Measurements from ENCODE around the gene DUOX1.

DUOX1 gene

GRCh38 chr15:45163508-45163856 is 33.7 kb downstream of the DUOX1 start:
- peaks cover 11% of the 10 kb centered on the region for H3K79me2 ChIP-seq (ENCODE audit: low read length)
- no peak overlapping the region for H3K4me3 ChIP-seq (ENCODE audit: low read length)
- TF ChIP-seq EZH2phosphoT487 (IDR thresholded peaks at IDR 0.05; ENCODE audit: low read depth): no peak
- TF ChIP-seq, protein P1, sequence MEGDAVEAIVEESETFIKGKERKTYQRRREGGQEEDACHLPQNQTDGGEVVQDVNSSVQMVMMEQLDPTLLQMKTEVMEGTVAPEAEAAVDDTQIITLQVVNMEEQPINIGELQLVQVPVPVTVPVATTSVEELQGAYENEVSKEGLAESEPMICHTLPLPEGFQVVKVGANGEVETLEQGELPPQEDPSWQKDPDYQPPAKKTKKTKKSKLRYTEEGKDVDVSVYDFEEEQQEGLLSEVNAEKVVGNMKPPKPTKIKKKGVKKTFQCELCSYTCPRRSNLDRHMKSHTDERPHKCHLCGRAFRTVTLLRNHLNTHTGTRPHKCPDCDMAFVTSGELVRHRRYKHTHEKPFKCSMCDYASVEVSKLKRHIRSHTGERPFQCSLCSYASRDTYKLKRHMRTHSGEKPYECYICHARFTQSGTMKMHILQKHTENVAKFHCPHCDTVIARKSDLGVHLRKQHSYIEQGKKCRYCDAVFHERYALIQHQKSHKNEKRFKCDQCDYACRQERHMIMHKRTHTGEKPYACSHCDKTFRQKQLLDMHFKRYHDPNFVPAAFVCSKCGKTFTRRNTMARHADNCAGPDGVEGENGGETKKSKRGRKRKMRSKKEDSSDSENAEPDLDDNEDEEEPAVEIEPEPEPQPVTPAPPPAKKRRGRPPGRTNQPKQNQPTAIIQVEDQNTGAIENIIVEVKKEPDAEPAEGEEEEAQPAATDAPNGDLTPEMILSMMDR (IDR thresholded peaks at IDR 0.05; ENCODE audit: low read depth, low read length): no peak
- no peak overlapping the region for H3K27ac ChIP-seq (ENCODE audit: low read length)
- H2AFZ ChIP-seq (ENCODE audit: low read depth, low read length): no peak overlapping the region
- H3K36me3 ChIP-seq (replicated peaks; ENCODE audit: low read depth, low read length): no peaks in the 10 kb centered on the region
- no peak overlapping the region for H3K4me2 ChIP-seq (ENCODE audit: low read length)
- H3K9ac ChIP-seq (ENCODE audit: low read length): no peak overlapping the region
- H3K4me1 ChIP-seq (ENCODE audit: low read length): peaks cover 13% of the 10 kb centered on the region
- no peaks in the 10 kb centered on the region for H4K20me1 ChIP-seq (ENCODE audit: insufficient read depth, low read length)
- no peaks in the 10 kb centered on the region for H3K27me3 ChIP-seq (ENCODE audit: low read depth, low read length)
- no peaks in the 10 kb centered on the region for H3K9me3 ChIP-seq (ENCODE audit: insufficient read depth, low read length)

GRCh38 chr15:45164914-45165313 is 35.1 kb downstream of the DUOX1 start:
- H3K4me2 ChIP-seq (ENCODE audit: low read length): no peak overlapping the region
- peaks cover 19% of the 10 kb centered on the region for H3K4me1 ChIP-seq (ENCODE audit: low read length)
- H3K27ac ChIP-seq (ENCODE audit: low read length): no peak overlapping the region
- no peaks in the 10 kb centered on the region for H3K9me3 ChIP-seq (ENCODE audit: insufficient read depth, low read length)
- no peaks in the 10 kb centered on the region for H3K27me3 ChIP-seq (ENCODE audit: low read depth, low read length)
- H3K36me3 ChIP-seq (replicated peaks; ENCODE audit: low read depth, low read length): no peaks in the 10 kb centered on the region
- H2AFZ ChIP-seq (ENCODE audit: low read depth, low read length): no peak overlapping the region
- H3K9ac ChIP-seq (ENCODE audit: low read length): no peak overlapping the region
- peaks cover 11% of the 10 kb centered on the region for H3K79me2 ChIP-seq (ENCODE audit: low read length)
- H3K4me3 ChIP-seq (ENCODE audit: low read length): no peak overlapping the region
- H4K20me1 ChIP-seq (ENCODE audit: insufficient read depth, low read length): no peaks in the 10 kb centered on the region
- no peak for TF ChIP-seq EZH2phosphoT487 (IDR thresholded peaks at IDR 0.05; ENCODE audit: low read depth)
- TF ChIP-seq, protein P1 (IDR thresholded peaks at IDR 0.05; ENCODE audit: low read depth, low read length): no peak

DNA sequence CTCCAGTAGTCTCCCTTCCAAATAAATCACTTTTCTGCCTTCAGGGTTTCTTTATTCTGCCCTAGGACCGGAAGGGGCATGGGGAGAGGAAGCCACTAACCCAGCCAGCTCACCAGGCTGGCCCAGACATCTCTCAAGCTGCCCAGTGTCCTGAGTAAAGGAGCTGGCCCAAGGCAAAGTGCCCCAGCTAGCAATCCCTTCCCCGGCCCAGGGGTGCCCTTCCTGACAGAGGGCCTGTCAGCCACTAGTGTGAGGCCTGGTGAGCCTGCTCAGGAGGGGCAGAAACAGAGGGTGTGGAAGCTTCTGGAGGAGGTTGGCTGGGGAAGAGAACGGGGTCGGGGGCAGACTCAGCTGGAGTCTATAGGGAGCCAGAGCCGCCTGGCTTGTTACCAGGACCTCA is 35.7 kb downstream of the DUOX1 start:
- H3K4me1 ChIP-seq (ENCODE audit: low read length): peaks cover 22% of the 10 kb centered on the region
- no peak overlapping the region for H3K4me3 ChIP-seq (ENCODE audit: low read length)
- TF ChIP-seq EZH2phosphoT487 (IDR thresholded peaks at IDR 0.05; ENCODE audit: low read depth): no peak
- TF ChIP-seq, protein P1 (IDR thresholded peaks at IDR 0.05; ENCODE audit: low read depth, low read length): no peak
- H3K36me3 ChIP-seq (replicated peaks; ENCODE audit: low read depth, low read length): no peaks in the 10 kb centered on the region
- no peak overlapping the region for H3K27ac ChIP-seq (ENCODE audit: low read length)
- no peaks in the 10 kb centered on the region for H4K20me1 ChIP-seq (ENCODE audit: insufficient read depth, low read length)
- peak overlapping the region; percentile 100; the same call in 1 of the 2 replicates for H3K9ac ChIP-seq (ENCODE audit: low read length)
- H3K79me2 ChIP-seq (ENCODE audit: low read length): peaks cover 11% of the 10 kb centered on the region
- no peaks in the 10 kb centered on the region for H3K27me3 ChIP-seq (ENCODE audit: low read depth, low read length)
- no peak overlapping the region for H2AFZ ChIP-seq (ENCODE audit: low read depth, low read length)
- 0 out of 2 replicates have a peak overlapping the region, but pooled peaks have one; percentile 99 for H3K4me2 ChIP-seq (ENCODE audit: low read length)
- no peaks in the 10 kb centered on the region for H3K9me3 ChIP-seq (ENCODE audit: insufficient read depth, low read length)

GRCh38 chr15:45166834-45167630 is 37.2 kb downstream of the DUOX1 start:
- Histone ChIP-seq H3K4me2 (ENCODE audit: low read length) (peak overlapping the region; percentile 99), H3K4me3 (ENCODE audit: low read length) (peak overlapping the region; percentile 99), H3K27ac (ENCODE audit: low read length) (peak overlapping the region; percentile 62), H3K9ac (ENCODE audit: low read length) (peak overlapping the region; percentile 100), H3K4me1 (ENCODE audit: low read length) (peaks cover 22% of the 10 kb centered on the region), H2AFZ (ENCODE audit: low read depth, low read length) (peak overlapping the region; percentile 92), H3K36me3 (replicated peaks; ENCODE audit: low read depth, low read length) (no peaks in the 10 kb centered on the region), H3K79me2 (ENCODE audit: low read length) (peaks cover 11% of the 10 kb centered on the region), H3K9me3 (ENCODE audit: insufficient read depth, low read length) (no peaks in the 10 kb centered on the region), H3K27me3 (ENCODE audit: low read depth, low read length) (no peaks in the 10 kb centered on the region), H4K20me1 (ENCODE audit: insufficient read depth, low read length) (no peaks in the 10 kb centered on the region)
- TF ChIP-seq EZH2phosphoT487 (IDR thresholded peaks at IDR 0.05; ENCODE audit: low read depth): no peak
- TF ChIP-seq, protein P1 (IDR thresholded peaks at IDR 0.05; ENCODE audit: low read depth, low read length): peak; percentile 59
